Measurements from ENCODE around the gene DLG2. TPM values are rescaled to one million over a fixed set of nuclear protein-coding genes. Genes with fewer than 3 reads are reported as not detected.

DLG2 gene
- total and polyA plus RNA-seq, 4 donors, result 0.30 to 5.5 (median 0.68) TPM

DNA sequence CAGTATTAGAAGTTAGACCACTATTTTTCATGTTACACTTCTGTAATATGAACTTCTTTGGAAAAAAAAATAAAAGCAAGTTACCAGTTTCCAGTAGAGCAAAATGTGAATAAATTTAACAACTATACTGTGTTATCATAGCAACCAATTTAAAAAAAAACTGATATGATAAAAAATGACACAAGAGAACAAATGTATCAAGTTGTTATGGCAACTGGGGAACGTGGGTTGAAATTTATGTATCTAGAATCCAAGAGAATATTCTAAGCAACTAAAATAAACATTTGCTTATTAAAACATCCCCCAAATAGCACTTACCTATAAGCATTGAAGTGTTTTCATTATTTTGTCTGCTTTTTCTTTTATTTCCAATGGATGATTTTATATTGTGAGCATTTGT, 442.4 kb downstream of the DLG2 start:
- Histone ChIP-seq H3K4me1 (ENCODE audit: control insufficient read depth in 4 of 4, insufficient read depth in 4 of 4, low read length in 3 of 4) (no peaks in the 10 kb centered on the region), H3K4me3 (ENCODE audit: low read depth in 1 of 3, low read length in 3 of 3) (no peak overlapping the region), H3K27ac (ENCODE audit: low read depth in 1 of 2, low read length in 2 of 2) (no peak overlapping the region), H3K9me3 (ENCODE audit: control insufficient read depth in 4 of 4, low read length in 3 of 4) (no peaks in the 10 kb centered on the region), H3K27me3 (ENCODE audit: control insufficient read depth in 4 of 4, insufficient read depth in 4 of 4, low read length in 3 of 4) (no peaks in the 10 kb centered on the region), H3K36me3 (ENCODE audit: control insufficient read depth in 4 of 4, insufficient read depth in 3 of 4, low read depth in 1 of 4, low read length in 3 of 4) (no peaks in the 10 kb centered on the region), H3K9ac (ENCODE audit: low read depth in 1 of 2, low read length in 2 of 2) (no peak overlapping the region)
- no peak for DNase-seq (ENCODE audit: low spot score)
- WGBS, result 49% methylated on average over 1 of the region's 1 CpG
- TF ChIP-seq, protein P1, sequence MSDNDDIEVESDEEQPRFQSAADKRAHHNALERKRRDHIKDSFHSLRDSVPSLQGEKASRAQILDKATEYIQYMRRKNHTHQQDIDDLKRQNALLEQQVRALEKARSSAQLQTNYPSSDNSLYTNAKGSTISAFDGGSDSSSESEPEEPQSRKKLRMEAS (IDR thresholded peaks at IDR 0.05), result no peak
- TF ChIP-seq NR2F2 (IDR thresholded peaks at IDR 0.05) (no peak), EGR1 (IDR thresholded peaks at IDR 0.05; ENCODE audit: low read depth in 2 of 2) (no peak), SP1 (IDR thresholded peaks at IDR 0.05) (no peak), FOXA2 (IDR thresholded peaks at IDR 0.05) (no peak), GABPA (IDR thresholded peaks at IDR 0.05 in 1 of 2, conservative IDR thresholded peaks at IDR 0.05 in 1 of 2) (no peak), JUND (IDR thresholded peaks at IDR 0.05) (no peak), TAF1 (conservative IDR thresholded peaks at IDR 0.05) (no peak), FOXA1 (IDR thresholded peaks at IDR 0.05) (no peak), YY1 (IDR thresholded peaks at IDR 0.05) (no peak)
- TF ChIP-seq, protein P2, sequence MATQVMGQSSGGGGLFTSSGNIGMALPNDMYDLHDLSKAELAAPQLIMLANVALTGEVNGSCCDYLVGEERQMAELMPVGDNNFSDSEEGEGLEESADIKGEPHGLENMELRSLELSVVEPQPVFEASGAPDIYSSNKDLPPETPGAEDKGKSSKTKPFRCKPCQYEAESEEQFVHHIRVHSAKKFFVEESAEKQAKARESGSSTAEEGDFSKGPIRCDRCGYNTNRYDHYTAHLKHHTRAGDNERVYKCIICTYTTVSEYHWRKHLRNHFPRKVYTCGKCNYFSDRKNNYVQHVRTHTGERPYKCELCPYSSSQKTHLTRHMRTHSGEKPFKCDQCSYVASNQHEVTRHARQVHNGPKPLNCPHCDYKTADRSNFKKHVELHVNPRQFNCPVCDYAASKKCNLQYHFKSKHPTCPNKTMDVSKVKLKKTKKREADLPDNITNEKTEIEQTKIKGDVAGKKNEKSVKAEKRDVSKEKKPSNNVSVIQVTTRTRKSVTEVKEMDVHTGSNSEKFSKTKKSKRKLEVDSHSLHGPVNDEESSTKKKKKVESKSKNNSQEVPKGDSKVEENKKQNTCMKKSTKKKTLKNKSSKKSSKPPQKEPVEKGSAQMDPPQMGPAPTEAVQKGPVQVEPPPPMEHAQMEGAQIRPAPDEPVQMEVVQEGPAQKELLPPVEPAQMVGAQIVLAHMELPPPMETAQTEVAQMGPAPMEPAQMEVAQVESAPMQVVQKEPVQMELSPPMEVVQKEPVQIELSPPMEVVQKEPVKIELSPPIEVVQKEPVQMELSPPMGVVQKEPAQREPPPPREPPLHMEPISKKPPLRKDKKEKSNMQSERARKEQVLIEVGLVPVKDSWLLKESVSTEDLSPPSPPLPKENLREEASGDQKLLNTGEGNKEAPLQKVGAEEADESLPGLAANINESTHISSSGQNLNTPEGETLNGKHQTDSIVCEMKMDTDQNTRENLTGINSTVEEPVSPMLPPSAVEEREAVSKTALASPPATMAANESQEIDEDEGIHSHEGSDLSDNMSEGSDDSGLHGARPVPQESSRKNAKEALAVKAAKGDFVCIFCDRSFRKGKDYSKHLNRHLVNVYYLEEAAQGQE (IDR thresholded peaks at IDR 0.05), result no peak
- TF ChIP-seq, protein P3, sequence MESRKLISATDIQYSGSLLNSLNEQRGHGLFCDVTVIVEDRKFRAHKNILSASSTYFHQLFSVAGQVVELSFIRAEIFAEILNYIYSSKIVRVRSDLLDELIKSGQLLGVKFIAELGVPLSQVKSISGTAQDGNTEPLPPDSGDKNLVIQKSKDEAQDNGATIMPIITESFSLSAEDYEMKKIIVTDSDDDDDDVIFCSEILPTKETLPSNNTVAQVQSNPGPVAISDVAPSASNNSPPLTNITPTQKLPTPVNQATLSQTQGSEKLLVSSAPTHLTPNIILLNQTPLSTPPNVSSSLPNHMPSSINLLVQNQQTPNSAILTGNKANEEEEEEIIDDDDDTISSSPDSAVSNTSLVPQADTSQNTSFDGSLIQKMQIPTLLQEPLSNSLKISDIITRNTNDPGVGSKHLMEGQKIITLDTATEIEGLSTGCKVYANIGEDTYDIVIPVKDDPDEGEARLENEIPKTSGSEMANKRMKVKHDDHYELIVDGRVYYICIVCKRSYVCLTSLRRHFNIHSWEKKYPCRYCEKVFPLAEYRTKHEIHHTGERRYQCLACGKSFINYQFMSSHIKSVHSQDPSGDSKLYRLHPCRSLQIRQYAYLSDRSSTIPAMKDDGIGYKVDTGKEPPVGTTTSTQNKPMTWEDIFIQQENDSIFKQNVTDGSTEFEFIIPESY (IDR thresholded peaks at IDR 0.05), result no peak
- TF ChIP-seq, protein P4, sequence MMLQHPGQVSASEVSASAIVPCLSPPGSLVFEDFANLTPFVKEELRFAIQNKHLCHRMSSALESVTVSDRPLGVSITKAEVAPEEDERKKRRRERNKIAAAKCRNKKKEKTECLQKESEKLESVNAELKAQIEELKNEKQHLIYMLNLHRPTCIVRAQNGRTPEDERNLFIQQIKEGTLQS (IDR thresholded peaks at IDR 0.05), result no peak

DNA sequence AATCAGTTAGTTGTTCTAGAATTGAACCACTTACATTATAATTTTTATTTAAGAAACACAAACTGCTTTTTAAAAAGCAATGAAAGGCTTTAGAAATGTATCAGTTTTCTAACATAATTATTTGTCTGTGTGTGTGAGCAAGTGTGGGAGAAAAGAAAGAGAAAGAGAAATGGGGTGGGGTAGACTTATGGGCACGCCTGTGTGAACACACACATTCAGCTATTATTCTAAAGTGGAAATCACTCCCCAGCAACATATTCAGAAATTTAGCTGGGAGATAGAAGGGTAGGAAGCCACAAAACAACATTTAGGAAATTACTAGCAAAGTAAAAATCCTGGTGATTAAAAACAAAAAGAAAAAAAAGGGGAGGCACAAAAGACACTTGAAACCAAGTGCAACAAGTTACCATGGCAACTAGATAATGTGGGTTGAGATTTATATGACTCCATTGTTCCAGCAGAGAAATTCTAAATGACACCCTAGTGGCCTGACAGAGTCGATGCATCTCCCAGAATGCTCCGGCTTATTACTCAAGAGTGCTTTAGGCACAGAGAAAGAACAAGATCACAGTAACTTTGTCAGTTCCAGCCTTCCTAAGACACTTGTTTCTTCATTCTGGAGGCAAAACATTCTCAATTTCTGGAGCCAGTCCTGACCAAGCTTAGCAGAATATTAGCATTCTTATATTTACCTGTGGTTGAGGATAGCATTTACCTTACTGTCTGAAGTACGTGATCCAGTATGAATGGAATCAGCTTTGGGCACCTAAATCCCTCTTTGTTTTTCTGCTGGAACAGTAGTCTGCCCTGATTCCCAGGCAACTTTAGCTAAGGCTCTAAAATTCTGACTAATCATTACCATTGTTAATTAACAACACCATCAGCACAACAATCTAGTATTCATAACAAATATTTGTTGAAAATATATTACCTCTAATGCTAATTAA, 444.4 kb downstream of the DLG2 start:
- no peaks in the 10 kb centered on the region for H3K9me3 ChIP-seq (ENCODE audit: control insufficient read depth in 4 of 4, low read length in 3 of 4)
- H3K4me3 ChIP-seq (ENCODE audit: low read depth in 1 of 3, low read length in 3 of 3), result no peak overlapping the region
- H3K27ac ChIP-seq (ENCODE audit: low read depth in 1 of 2, low read length in 2 of 2), result no peak overlapping the region
- 71% methylated on average over 4 of the region's 4 CpGs for WGBS
- no peaks in the 10 kb centered on the region for H3K27me3 ChIP-seq (ENCODE audit: control insufficient read depth in 4 of 4, insufficient read depth in 4 of 4, low read length in 3 of 4)
- no peak for DNase-seq (ENCODE audit: low spot score)
- no peak overlapping the region for H3K9ac ChIP-seq (ENCODE audit: low read depth in 1 of 2, low read length in 2 of 2)
- no peaks in the 10 kb centered on the region for H3K4me1 ChIP-seq (ENCODE audit: control insufficient read depth in 4 of 4, insufficient read depth in 4 of 4, low read length in 3 of 4)
- TF ChIP-seq, protein P5, sequence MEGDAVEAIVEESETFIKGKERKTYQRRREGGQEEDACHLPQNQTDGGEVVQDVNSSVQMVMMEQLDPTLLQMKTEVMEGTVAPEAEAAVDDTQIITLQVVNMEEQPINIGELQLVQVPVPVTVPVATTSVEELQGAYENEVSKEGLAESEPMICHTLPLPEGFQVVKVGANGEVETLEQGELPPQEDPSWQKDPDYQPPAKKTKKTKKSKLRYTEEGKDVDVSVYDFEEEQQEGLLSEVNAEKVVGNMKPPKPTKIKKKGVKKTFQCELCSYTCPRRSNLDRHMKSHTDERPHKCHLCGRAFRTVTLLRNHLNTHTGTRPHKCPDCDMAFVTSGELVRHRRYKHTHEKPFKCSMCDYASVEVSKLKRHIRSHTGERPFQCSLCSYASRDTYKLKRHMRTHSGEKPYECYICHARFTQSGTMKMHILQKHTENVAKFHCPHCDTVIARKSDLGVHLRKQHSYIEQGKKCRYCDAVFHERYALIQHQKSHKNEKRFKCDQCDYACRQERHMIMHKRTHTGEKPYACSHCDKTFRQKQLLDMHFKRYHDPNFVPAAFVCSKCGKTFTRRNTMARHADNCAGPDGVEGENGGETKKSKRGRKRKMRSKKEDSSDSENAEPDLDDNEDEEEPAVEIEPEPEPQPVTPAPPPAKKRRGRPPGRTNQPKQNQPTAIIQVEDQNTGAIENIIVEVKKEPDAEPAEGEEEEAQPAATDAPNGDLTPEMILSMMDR (IDR thresholded peaks at IDR 0.05; ENCODE audit: low read depth, low read length, missing input control), result peak; percentile 10
- TF ChIP-seq, protein P2 (IDR thresholded peaks at IDR 0.05), result no peak
- H3K36me3 ChIP-seq (ENCODE audit: control insufficient read depth in 4 of 4, insufficient read depth in 3 of 4, low read depth in 1 of 4, low read length in 3 of 4), result no peaks in the 10 kb centered on the region
